Vagina (tissue), 2 donors: ENCODE data around the gene DOCK1.

Source experiments
- CTCF ChIP-seq, 3 experiments: fragments of 450-650 bp in 2 of 3; fragments of 200-600 bp in 1 of 3; sonication (generic) in 1 of 3; IDR thresholded peaks; one replicate each; pipeline ENCODE4 v1.5.1; 2017 to 2019; ENCODE audit warnings: antibody characterized with exemption in 3 of 3, mild to moderate bottlenecking in 2 of 3, moderate library complexity in 2 of 3
- POLR2A ChIP-seq, 2 donors: fragments of 450-650 bp; IDR thresholded peaks; one replicate each; pipeline ENCODE4 v1.6.1; 2017; ENCODE audit warnings: antibody characterized with exemption in 2 of 2, mild to moderate bottlenecking in 2 of 2, moderate library complexity in 2 of 2
- POLR2AphosphoS5 ChIP-seq, 2 donors: sonication (generic); formaldehyde crosslinking; IDR thresholded peaks; one replicate each; pipeline ENCODE4 v1.9.0; 2017; ENCODE audit warnings: antibody characterized with exemption in 2 of 2, mild to moderate bottlenecking in 2 of 2, low read depth in 1 of 2; ENCODE audit not compliant: insufficient read depth in 1 of 2

- TF ChIP-seq POLR2A (IDR thresholded peaks at IDR 0.05) (no peak), CTCF (IDR thresholded peaks at IDR 0.05) (no peak), POLR2AphosphoS5 (IDR thresholded peaks at IDR 0.05; ENCODE audit: insufficient read depth in 1 of 2, low read depth in 1 of 2) (no peak)
These were observed 347.6 kb downstream of the DOCK1 start for GRCh38 chr10:127252818-127253217.
